Body of pancreas (tissue), 4 donors: ENCODE measurements around the gene DAB2IP.

ENCODE experiments used
- POLR2A ChIP-seq, 3 donors: fragments of 450-650 bp; IDR thresholded peaks; one replicate each; pipeline ENCODE4 v1.6.1; 2016; ENCODE audit warnings: antibody characterized with exemption in 3 of 3, mild to moderate bottlenecking in 2 of 3
- TF ChIP-seq, protein P1 (sequence below), 7 experiments: fragments of 450-650 bp in 4 of 7; fragments of 200-600 bp in 3 of 7; sonication (generic) in 3 of 7; IDR thresholded peaks; one replicate each; pipeline ENCODE4 v1.5.1; 2016 to 2019; ENCODE audit warnings: antibody characterized with exemption in 7 of 7

DNA sequence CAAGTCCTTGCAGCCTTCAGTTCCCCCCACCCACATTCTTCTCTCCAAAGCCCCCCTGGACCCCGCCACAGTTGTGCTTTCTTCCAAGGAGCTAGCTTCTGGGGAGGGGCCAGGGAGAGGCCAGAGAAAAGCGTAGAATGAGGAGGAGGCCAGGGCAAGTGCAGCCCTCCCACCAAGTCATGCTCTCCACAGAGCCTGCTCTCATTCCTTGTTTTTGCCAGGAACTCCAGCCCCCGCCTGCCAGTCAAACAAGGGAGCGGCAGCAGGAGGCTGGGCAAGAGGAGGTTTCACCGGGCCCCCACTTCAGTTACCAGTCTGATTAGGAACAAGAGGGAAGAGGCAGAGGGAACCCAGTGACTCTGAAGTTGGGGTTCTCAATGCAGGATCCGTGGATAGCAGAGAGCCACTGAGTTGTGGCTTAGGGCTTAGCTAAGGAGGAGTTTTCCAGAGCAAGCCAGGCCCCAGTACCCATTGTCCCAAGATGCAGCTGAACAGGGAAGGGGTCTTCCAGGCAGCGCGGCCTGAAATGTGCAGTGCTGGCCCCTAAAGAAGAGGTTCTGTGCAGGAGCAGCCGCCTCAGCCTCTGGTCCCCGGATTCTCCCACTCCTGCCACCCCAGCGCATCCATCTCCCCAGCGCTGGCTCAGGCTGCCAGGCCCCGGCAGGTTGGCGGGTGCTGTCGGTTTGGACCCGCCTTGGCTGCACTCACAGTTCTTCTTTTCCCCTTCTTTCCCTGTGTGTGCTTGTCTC is 120.6 kb downstream of the DAB2IP start:
- TF ChIP-seq, protein P1, sequence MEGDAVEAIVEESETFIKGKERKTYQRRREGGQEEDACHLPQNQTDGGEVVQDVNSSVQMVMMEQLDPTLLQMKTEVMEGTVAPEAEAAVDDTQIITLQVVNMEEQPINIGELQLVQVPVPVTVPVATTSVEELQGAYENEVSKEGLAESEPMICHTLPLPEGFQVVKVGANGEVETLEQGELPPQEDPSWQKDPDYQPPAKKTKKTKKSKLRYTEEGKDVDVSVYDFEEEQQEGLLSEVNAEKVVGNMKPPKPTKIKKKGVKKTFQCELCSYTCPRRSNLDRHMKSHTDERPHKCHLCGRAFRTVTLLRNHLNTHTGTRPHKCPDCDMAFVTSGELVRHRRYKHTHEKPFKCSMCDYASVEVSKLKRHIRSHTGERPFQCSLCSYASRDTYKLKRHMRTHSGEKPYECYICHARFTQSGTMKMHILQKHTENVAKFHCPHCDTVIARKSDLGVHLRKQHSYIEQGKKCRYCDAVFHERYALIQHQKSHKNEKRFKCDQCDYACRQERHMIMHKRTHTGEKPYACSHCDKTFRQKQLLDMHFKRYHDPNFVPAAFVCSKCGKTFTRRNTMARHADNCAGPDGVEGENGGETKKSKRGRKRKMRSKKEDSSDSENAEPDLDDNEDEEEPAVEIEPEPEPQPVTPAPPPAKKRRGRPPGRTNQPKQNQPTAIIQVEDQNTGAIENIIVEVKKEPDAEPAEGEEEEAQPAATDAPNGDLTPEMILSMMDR (IDR thresholded peaks at IDR 0.05) = no peak
- TF ChIP-seq POLR2A (IDR thresholded peaks at IDR 0.05) = no peak
